GM21381 (cell line): ENCODE results near the gene ERGIC1.
"Not testable (repeated sequence)": the region's sequence is repeated elsewhere in the genome, so short reads cannot be mapped to it uniquely, and the experiment has no call there.

Experiments
- ATAC-seq: cut with Tn5 transposase; IDR thresholded peaks from one replicate; pipeline ENCODE4 v1.9.1; 2021; ENCODE audit warnings: mild to moderate bottlenecking, moderate library complexity; ENCODE audit not compliant: unreplicated experiment

Gene ERGIC1

DNA sequence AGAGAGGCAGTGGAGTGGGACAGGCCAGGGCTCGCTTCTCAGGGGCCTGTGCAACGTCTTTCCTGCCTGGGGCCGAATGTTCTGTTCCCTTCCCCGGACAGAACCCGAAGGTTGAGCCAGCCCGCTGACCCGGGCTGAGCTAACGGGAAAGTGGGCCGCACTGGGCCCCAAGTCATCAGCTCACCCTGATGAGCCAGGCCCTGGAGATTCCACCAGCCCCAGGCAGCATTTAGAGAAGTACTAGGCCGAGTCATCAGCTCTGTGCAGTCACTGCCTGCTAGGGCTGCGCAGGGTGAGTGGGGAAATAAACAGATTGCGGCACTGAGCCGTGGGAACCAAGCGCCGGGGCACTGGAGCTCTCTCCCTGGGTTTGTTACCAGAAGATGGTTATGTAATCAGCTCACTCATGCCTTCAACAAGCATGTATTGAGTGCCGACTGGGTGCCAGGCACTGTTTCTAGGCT is 33.9 kb upstream of the ERGIC1 start:
- no peak for ATAC-seq

DNA sequence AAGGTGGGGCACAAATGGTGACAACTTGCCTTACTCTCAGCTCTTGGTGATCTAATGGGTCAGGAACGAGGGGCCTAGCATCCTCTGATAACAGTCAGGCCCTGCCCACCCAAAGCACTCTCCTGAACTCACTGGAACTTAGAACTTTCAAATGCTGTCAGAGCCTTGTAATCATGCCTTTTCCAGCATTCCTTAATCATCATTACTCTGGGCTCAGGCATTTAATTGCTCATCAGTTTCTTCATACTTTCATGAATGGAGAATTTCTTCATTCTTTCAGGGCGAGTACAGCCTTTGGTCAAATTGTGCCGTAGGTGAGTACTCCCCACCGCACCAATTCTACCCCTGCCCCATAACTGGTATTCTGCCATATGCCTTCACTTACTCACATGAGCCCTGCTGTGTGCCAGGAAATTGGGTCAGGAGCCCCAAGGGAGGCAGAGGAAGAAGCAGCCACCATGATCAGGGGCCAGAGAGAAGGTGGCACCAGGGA is 32.8 kb upstream of the ERGIC1 start:
- ATAC-seq, result no peak

DNA sequence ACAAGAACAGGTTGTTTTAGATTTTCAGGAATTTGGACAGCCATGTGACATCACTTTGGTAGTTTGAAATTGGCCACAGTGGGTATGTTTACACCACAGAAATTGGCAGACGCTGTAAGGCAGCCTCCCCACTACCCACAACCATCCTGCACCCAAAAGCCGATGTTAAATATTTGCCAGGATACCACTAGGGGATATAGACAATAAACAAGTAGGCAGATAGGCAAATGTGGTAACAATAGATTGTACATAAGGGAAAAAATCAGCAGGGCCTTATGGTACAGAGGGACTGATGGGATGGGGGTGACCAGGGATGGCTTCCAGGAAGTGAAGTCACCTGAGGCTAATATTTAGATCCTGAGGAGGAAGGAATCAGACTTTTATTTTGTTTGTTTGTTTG is 31.9 kb upstream of the ERGIC1 start:
- ATAC-seq, result no peak

GRCh38 chr5:172802567-172803176 is 31.4 kb upstream of the ERGIC1 start:
- ATAC-seq, result no peak

- ATAC-seq, result no peak
These were observed 28.9 kb upstream of the ERGIC1 start for GRCh38 chr5:172805018-172805683.

GRCh38 chr5:172805736-172806255 is 28.3 kb upstream of the ERGIC1 start:
- no peak for ATAC-seq

GRCh38 chr5:172806897-172807672 is 27.0 kb upstream of the ERGIC1 start:
- peak; percentile 98 for ATAC-seq

GRCh38 chr5:172807766-172808311 is 26.2 kb upstream of the ERGIC1 start:
- no peak for ATAC-seq

DNA sequence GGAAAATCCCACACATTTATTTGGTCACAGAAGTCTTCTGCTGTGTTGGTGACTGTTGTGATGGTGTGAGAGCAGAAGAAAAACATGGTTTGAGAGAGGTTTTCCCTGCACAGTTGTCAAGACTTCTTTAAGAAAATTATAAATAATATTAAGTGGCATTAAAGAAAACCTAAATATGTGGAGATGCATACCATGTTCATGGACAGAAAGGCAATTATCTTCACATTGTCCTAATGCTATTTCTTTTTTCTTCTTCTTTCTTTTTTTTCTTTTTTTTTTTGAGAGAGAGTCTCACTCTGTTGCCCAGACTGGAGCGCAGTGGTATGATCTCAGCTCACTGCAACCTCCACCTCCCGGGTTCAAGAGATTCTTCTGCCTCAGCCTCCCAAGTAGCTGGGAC is 24.3 kb upstream of the ERGIC1 start:
- ATAC-seq, result no peak

GRCh38 chr5:172810996-172811395 is 23.1 kb upstream of the ERGIC1 start:
- not testable (repeated sequence) for ATAC-seq

- no peak for ATAC-seq
These were observed 18.4 kb upstream of the ERGIC1 start for GRCh38 chr5:172815631-172816030.

GRCh38 chr5:172816925-172817562 is 17.0 kb upstream of the ERGIC1 start:
- ATAC-seq, result no peak

GRCh38 chr5:172817664-172818063 is 16.4 kb upstream of the ERGIC1 start:
- ATAC-seq, result no peak

DNA sequence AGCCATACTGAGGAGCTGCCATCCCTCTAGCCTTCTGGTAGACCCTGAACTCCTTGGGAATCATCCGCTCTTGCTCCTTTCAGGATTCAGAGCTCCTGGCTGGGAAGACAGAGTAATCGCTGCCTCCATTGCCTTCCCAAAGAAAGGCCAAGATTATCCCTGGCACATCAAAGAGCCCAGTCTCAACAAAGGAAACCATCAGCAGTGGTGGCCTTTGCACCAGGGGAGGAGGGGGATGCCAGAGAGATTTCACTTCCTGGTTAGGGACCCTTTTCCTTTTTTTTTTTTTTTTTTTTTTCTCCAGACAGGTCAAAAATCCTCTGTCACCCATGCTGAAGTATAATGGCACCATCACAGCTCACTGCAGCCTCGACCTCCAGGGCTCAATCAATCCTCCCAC is 16.0 kb upstream of the ERGIC1 start:
- no peak for ATAC-seq

DNA sequence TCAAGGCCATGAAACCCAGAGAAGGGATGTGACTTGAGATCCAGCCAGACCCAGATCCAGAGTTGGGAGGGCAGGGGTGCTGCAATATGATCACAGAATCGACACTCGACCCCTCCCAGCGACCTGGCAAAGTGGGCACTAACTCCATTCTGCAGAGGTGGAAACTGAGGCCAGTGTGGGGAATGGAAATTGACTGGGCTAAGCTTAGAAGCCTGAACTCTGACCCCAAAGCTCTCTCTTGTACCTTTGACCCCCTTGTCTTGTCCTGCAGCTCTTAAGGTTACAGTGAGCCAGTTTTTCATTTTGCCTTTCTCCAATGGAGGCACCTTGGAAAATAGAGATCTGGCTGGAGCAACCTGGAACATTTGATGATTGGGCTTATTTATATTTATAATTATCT is 14.5 kb upstream of the ERGIC1 start:
- ATAC-seq, result no peak

GRCh38 chr5:172820046-172820767 is 13.8 kb upstream of the ERGIC1 start:
- no peak for ATAC-seq

DNA sequence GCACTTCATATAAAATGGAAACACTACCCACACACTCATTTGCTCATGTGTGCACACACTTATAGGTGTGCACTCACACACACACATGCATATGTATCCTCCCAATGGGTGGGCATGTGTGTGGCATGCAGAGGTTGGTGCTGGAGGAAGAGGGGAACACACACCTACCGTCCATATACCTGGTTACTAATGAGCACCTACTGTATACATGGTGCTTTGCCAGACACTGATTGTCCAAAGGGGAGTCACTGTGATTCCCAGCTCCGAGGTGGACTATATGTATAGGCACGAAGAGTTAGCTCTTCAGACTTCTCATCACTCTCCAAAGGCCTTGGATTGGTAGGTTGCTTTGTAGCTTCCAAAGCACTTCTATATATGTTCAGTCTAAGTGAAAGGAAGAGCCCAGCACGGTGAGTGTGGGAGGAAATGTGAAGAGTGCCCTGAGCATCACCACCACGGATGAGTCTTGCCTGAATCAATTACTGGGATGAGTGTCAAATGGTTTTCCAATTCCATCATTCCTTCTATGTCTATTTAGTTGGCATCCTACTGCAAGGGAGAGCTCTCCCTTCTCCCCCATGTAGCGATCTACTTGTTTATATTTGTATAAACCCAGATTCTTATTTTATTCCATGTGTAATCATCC is 12.6 kb upstream of the ERGIC1 start:
- ATAC-seq, result no peak

DNA sequence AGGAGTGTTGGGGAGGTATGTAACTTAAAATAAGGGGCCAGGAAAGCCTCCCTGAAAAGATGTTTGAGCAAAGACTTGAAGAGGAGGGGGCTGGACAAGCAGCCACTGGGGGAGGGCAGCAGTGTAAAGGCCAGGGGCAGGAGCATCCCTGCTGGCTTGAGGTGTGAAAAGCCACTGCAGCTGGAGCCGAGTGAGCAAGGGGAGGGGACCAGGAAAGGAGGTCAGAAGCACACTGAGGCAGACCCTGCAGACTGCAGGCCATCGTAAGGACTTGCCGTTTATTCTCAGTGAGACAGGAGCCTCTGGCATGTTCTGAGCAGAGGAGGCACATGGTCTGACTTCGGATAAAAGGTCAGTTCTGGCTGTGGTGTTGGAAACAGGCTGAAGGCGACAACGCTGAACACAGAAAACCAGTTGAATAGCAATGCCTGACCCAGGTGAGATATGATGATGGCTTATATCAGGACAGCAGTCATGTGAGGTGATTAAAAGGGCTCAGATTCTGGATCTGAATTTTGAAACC is 10.2 kb upstream of the ERGIC1 start:
- no peak for ATAC-seq

DNA sequence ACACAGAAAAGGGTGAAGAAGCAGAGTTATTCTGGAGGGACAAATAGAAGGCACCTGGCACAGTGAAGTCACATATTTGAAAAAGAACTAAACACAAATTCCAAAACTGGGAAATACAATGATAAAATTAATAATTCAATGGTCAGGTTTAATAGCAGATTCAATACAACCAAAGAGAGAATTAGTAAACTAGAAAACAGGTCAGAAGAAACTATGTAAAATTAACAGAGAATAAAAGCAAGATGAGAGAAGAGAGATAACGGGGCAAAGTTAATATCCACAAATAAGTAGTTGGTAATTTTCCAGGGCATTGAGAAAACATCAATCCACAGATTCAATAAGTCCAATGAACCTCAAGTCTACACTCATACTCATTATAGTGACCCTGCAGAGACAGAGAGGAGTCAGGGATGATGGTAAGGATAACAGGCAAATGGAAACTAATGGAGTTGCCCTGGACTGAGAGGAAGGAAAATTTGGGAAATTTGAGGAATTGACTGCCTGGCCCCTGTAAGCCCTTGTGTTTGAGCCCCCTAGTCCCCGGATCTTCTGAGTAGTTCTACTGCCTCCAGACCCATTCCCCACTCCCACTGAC is 8.3 kb upstream of the ERGIC1 start:
- ATAC-seq, result no peak
